ENCODE measurements around the gene ALAD.
"Not testable (repeated sequence)": the region's sequence is repeated elsewhere in the genome, so short reads cannot be mapped to it uniquely, and the experiment has no call there.

ALAD gene

DNA sequence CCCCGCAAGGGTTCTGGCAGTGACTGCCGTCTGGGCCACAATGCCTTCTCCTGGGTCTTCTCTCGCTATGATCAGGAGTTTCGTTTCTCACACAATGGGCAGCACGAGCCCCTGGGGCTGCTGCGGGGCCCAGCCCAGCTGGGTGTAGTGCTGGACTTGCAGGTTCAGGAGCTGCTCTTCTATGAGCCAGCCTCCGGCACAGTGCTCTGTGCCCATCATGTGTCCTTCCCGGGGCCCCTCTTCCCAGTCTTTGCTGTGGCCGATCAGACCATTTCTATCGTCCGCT is 31.3 kb downstream of the ALAD start:
- TF ChIP-seq, protein P1, sequence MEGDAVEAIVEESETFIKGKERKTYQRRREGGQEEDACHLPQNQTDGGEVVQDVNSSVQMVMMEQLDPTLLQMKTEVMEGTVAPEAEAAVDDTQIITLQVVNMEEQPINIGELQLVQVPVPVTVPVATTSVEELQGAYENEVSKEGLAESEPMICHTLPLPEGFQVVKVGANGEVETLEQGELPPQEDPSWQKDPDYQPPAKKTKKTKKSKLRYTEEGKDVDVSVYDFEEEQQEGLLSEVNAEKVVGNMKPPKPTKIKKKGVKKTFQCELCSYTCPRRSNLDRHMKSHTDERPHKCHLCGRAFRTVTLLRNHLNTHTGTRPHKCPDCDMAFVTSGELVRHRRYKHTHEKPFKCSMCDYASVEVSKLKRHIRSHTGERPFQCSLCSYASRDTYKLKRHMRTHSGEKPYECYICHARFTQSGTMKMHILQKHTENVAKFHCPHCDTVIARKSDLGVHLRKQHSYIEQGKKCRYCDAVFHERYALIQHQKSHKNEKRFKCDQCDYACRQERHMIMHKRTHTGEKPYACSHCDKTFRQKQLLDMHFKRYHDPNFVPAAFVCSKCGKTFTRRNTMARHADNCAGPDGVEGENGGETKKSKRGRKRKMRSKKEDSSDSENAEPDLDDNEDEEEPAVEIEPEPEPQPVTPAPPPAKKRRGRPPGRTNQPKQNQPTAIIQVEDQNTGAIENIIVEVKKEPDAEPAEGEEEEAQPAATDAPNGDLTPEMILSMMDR (IDR thresholded peaks at IDR 0.05; ENCODE audit: insufficient read depth, low read depth, low read length, missing control alignments): no peak
- no peak for DNase-seq (ENCODE audit: low read depth)
- H3K4me3 ChIP-seq (ENCODE audit: low read depth, low read length): no peak overlapping the region

DNA sequence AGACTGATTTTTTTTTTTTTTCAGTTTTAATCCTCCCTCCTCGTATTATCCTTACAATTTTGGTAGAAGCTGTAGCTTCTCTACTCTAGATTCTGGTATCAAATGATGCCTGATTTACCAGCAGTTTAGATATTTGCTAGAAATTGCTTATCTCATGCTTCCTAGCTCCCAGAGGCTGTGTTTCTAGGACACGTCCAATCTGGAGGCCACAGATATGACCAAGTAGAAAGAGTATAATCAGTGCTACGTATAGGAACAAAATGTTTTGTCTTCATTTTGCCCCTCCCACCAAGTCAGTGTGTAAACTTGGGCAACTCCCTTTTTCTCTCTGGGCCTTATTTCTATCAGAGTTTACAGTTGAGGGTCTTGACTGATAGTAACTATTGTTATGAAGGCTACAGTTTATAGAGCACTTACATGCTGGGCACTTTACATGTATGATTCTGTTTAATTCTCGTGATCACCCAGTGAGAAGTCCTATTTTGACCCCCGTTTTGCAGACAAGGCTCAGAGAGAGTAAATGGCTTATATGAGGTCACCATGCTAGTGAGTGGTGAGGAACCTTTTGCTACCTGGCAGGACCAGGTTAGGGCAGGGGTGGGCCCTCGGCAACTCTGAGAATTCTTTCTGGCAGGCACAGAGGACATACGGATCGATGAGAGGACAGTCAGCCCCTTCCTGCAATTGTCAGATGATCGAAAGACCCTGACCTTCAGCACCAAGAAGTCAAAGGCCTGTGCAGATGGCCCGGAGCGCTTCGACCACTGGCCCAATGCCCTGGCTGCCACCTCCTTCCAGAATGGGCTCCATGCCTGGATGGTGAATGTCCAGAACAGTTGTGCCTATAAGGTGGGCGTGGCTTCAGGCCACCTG is 31.9 kb downstream of the ALAD start:
- DNase-seq (ENCODE audit: low read depth): no peak
- H3K4me3 ChIP-seq (ENCODE audit: low read depth, low read length): no peak overlapping the region
- TF ChIP-seq, protein P1 (IDR thresholded peaks at IDR 0.05; ENCODE audit: insufficient read depth, low read depth, low read length, missing control alignments): no peak

DNA sequence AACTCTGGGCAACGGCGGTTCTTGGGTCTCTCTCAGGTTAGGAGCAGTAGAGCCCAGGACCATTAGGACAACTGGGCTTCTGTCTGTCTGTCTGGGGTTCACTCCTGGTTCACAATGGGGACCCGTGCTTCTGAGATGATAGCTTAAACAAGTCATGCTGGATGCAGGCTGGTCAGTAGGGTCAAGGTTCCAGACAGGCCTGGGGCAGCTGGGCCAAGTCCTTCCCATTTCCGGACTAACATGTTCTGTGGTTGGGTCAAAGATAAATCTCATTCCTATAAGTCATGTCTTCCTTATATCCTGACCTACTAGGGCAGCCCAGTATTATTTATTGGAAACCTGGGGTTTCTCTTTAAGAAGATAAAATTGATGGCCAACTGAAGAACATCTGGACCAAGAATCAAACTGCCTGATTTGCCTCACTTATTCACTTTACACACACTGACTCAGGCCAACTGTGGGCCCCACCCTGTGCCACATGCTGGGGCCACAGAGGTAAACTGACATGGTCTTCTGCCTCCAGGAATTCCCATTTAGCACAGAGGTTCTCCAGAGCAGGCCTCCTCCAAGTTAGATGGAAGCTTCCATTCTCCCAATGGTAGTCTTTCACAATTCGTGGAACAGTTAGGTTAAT is 32.6 kb downstream of the ALAD start:
- TF ChIP-seq, protein P1 (IDR thresholded peaks at IDR 0.05; ENCODE audit: insufficient read depth, low read depth, low read length, missing control alignments): no peak
- no peak for DNase-seq (ENCODE audit: low read depth)
- no peak overlapping the region for H3K4me3 ChIP-seq (ENCODE audit: low read depth, low read length)

DNA sequence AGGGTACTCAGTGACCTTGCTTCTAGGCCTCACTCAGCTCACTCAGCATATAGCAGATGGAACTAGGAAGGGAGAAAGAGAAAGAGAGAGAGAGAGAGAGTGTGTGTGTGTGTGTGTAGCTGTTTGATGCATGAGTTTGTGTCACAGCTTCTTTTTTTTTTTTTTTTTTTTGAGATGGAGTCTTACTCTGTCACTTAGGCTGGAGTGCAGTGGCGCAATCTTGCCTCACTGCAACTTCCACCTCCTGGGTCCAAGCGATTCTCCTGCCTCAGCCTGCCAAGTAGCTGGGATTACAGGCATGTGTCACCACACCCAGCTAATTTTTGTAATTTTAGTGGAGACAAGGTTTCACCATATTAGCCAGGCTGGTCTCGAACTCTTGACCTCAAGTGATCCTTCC is 35.4 kb downstream of the ALAD start:
- not testable (repeated sequence) for DNase-seq (ENCODE audit: low read depth); H3K4me3 ChIP-seq (ENCODE audit: low read depth, low read length)

DNA sequence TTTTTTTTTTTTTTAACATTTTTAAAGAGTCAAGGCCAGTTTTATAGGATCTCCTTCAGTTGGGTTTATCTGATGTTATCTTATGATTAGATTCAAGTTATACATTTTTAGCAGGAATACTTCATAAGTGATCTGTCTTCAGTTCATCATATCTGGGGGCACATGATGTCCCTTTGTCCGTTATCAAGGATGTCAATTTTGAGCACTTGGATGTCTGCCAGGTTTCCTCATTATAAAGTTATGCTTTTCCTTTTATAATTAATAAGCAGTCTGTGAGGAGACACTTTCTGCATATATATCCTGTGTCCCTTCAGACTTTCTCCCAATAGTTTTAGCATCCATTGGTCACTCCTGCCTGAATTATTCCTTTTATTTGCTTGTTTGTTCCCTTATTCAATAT is 36.1 kb downstream of the ALAD start:
- TF ChIP-seq, protein P1 (IDR thresholded peaks at IDR 0.05; ENCODE audit: insufficient read depth, low read depth, low read length, missing control alignments): no peak

DNA sequence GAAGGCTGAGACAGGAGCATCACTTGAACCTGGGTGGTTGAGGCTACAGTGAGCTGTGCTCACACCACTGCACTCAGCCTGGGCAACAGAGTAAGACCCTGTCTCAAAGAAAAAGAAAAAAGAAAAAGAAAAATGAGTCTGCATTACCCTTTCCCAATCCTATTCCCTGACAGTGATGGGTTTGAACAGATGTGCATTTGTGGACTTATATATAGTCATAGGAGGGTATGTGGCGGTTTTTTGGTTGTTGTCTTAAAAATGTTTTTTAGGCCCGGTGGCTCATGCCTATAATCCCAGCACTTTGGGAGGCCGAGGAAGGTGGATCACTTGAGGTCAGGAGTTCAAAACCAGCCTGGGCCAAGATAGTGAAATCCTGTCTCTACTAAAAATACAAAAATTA is 37.7 kb downstream of the ALAD start:
- DNase-seq (ENCODE audit: low read depth): no peak
- TF ChIP-seq, protein P1 (IDR thresholded peaks at IDR 0.05; ENCODE audit: insufficient read depth, low read depth, low read length, missing control alignments): no peak

More for the DNA sequence above, 36.1 kb downstream of the ALAD start:
- H3K4me3 ChIP-seq (ENCODE audit: low read depth, low read length): no peak overlapping the region
- DNase-seq (ENCODE audit: low read depth): no peak

DNA sequence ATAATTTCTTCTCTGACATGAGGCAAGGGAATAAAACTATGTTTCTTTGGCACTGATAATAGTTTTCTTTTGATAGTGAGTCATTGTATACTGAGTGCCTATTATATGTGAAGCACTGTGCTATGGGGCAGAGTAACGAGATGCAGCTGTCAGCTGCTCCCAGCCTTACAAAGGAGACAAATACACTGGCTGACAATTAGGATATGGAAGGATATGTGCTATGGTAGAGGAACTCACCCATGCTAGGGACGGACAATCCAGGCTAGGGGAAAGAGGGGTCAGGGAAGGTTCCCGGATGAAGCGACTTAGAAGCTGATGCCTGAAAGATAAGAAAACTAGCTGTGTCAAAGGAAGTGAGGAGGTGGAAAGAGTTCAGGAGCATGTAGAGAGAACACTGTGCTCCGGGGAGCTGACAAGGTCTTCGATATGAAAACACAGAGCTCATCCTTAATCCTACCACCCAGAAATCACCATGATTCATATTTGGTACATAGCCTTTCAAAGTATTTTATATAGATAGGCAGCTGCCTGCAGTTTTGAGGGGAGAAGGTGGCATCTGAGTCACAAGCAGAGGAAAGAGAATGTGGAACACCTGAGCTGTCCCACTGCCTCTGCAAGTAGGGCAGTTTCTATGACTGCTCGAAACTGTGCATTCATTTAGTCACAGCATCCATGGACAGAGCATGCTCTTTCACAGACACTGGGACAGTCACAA is 39.6 kb downstream of the ALAD start:
- TF ChIP-seq, protein P1 (IDR thresholded peaks at IDR 0.05; ENCODE audit: insufficient read depth, low read depth, low read length, missing control alignments): no peak
- no peak for DNase-seq (ENCODE audit: low read depth)
- H3K4me3 ChIP-seq (ENCODE audit: low read depth, low read length): no peak overlapping the region

More for the DNA sequence above, 37.7 kb downstream of the ALAD start:
- no peak overlapping the region for H3K4me3 ChIP-seq (ENCODE audit: low read depth, low read length)
